IgD-negative memory B cell (primary cell): ENCODE results near the gene SLC12A9. TPM values are rescaled to one million over a fixed set of nuclear protein-coding genes. Genes with fewer than 3 reads are reported as not detected.
"Not testable (repeated sequence)": the region's sequence is repeated elsewhere in the genome, so short reads cannot be mapped to it uniquely, and the experiment has no call there.

Experiments
- H3K27ac Mint-ChIP-seq, 3 donors: one replicate each; pipeline ENCODE4 v1.8.0; 2020 to 2022; ENCODE audit warnings: mild to moderate bottlenecking in 3 of 3, mixed read lengths in 3 of 3, moderate library complexity in 1 of 3
- H3K27me3 Mint-ChIP-seq: one replicate; pipeline ENCODE4 v1.8.0; 2021; ENCODE audit warnings: mixed read lengths
- H3K36me3 Mint-ChIP-seq: one replicate; pipeline ENCODE4 v1.8.0; 2020; ENCODE audit warnings: mild to moderate bottlenecking, mixed read lengths
- H3K4me1 Mint-ChIP-seq, 3 donors: one replicate each; pipeline ENCODE4 v1.8.0; 2020 to 2022; ENCODE audit warnings: mixed read lengths in 3 of 3, mild to moderate bottlenecking in 1 of 3
- H3K4me3 Mint-ChIP-seq, 4 donors: one replicate each; pipeline ENCODE4 v1.8.0; 2020 to 2022; ENCODE audit warnings: mild to moderate bottlenecking in 4 of 4, mixed read lengths in 4 of 4, moderate library complexity in 3 of 4
- H3K9me3 Mint-ChIP-seq, 3 donors: one replicate each; pipeline ENCODE4 v1.8.0; 2020 to 2021; ENCODE audit warnings: mixed read lengths in 3 of 3, mild to moderate bottlenecking in 1 of 3
- polyA plus RNA-seq: library from polyadenylated mRNA; unstranded; fragments of 300-500 nt; fragmentation: Illumina TruSeq; gene quantifications from one replicate; pipeline ENCODE4 v1.2.3, GENCODE V29; 2021

SLC12A9 gene
- polyA plus RNA-seq, 1 donor from 2014 or later: 11.4 TPM

- Mint-ChIP-seq H3K36me3 (no peaks in the 10 kb centered on the region), H3K4me3 (peak overlapping the region; percentile 1 to 79 (median 59)), H3K9me3 (peaks cover 0 to 1% (median 0%) of the 10 kb centered on the region in 3 donors), H3K27me3 (peaks cover 3% of the 10 kb centered on the region), H3K4me1 (peaks cover 3 to 8% (median 4%) of the 10 kb centered on the region in 3 donors), H3K27ac (no peak overlapping the region)
Observed at GRCh38 chr7:100835903-100836811, 16.4 kb upstream of the SLC12A9 start.

- Mint-ChIP-seq H3K4me1 (peaks cover 3 to 8% (median 4%) of the 10 kb centered on the region in 3 donors), H3K27ac (no peak overlapping the region), H3K27me3 (peaks cover 1% of the 10 kb centered on the region), H3K9me3 (peaks cover 0 to 1% (median 0%) of the 10 kb centered on the region in 3 donors), H3K36me3 (no peaks in the 10 kb centered on the region), H3K4me3 (peak overlapping the region; percentile 83 to 97 (median 90))
Observed at GRCh38 chr7:100836812-100837098, 15.8 kb upstream of the SLC12A9 start.

- no peaks in the 10 kb centered on the region for H3K27me3 Mint-ChIP-seq
- peaks cover 3 to 8% (median 4%) of the 10 kb centered on the region in 3 donors for H3K4me1 Mint-ChIP-seq
- H3K9me3 Mint-ChIP-seq: peaks cover 0 to 1% (median 0%) of the 10 kb centered on the region in 3 donors
- H3K4me3 Mint-ChIP-seq: peak overlapping the region; percentile 83 to 97 (median 90)
- no peaks in the 10 kb centered on the region for H3K36me3 Mint-ChIP-seq
- peak overlapping the region; percentile 62 to 92 (median 86) for H3K27ac Mint-ChIP-seq
Observed at GRCh38 chr7:100837099-100837836, 15.2 kb upstream of the SLC12A9 start.

- H3K36me3 Mint-ChIP-seq: no peaks in the 10 kb centered on the region
- peak overlapping the region in 2 of 4 donors; percentile 25 to 45 for H3K4me3 Mint-ChIP-seq
- H3K4me1 Mint-ChIP-seq: peaks cover 3 to 8% (median 4%) of the 10 kb centered on the region in 3 donors
- H3K27ac Mint-ChIP-seq: no peak overlapping the region
- H3K9me3 Mint-ChIP-seq: peaks cover 0 to 1% (median 0%) of the 10 kb centered on the region in 3 donors
- no peaks in the 10 kb centered on the region for H3K27me3 Mint-ChIP-seq
Observed at GRCh38 chr7:100839361-100839760, 13.2 kb upstream of the SLC12A9 start.

GRCh38 chr7:100840470-100841100 lies 11.9 kb upstream of the SLC12A9 start:
- peaks cover 3 to 8% (median 4%) of the 10 kb centered on the region in 3 donors for H3K4me1 Mint-ChIP-seq
- H3K4me3 Mint-ChIP-seq: peak overlapping the region in 1 of 4 donors; percentile 2
- no peaks in the 10 kb centered on the region for H3K36me3 Mint-ChIP-seq
- no peaks in the 10 kb centered on the region for H3K27me3 Mint-ChIP-seq
- H3K9me3 Mint-ChIP-seq: peaks cover 0 to 1% (median 0%) of the 10 kb centered on the region in 3 donors
- H3K27ac Mint-ChIP-seq: peak overlapping the region in 1 of 3 donors; percentile 32

GRCh38 chr7:100847360-100847759 lies 5.2 kb upstream of the SLC12A9 start:
- H3K4me1 Mint-ChIP-seq: peaks cover 3 to 5% (median 4%) of the 10 kb centered on the region in 3 donors
- H3K9me3 Mint-ChIP-seq: no peaks in the 10 kb centered on the region
- H3K36me3 Mint-ChIP-seq: peaks cover 1% of the 10 kb centered on the region
- H3K27ac Mint-ChIP-seq: peak overlapping the region in 1 of 3 donors; percentile 33
- H3K4me3 Mint-ChIP-seq: peak overlapping the region in 1 of 4 donors; percentile 22
- no peaks in the 10 kb centered on the region for H3K27me3 Mint-ChIP-seq

- H3K4me3 Mint-ChIP-seq: peak overlapping the region in 2 of 4 donors; percentile 85 to 96
- peak overlapping the region in 1 of 3 donors; percentile 59 for H3K27ac Mint-ChIP-seq
- H3K27me3 Mint-ChIP-seq: no peaks in the 10 kb centered on the region
- H3K36me3 Mint-ChIP-seq: no peaks in the 10 kb centered on the region
- H3K9me3 Mint-ChIP-seq: no peaks in the 10 kb centered on the region
- H3K4me1 Mint-ChIP-seq: peaks cover 4 to 10% (median 7%) of the 10 kb centered on the region in 3 donors
Observed at GRCh38 chr7:100854146-100854895, 1.8 kb downstream of the SLC12A9 start.

- H3K27ac Mint-ChIP-seq, H3K4me3 Mint-ChIP-seq, H3K36me3 Mint-ChIP-seq, H3K9me3 Mint-ChIP-seq, H3K27me3 Mint-ChIP-seq: not testable (repeated sequence)
- peaks cover 4 to 10% (median 10%) of the 10 kb centered on the region in 3 donors for H3K4me1 Mint-ChIP-seq
Observed at GRCh38 chr7:100854899-100855298, 2.4 kb downstream of the SLC12A9 start.

- Mint-ChIP-seq H3K4me3 (peak overlapping the region in 1 of 4 donors; percentile 33), H3K36me3 (no peaks in the 10 kb centered on the region), H3K4me1 (peaks cover 4 to 11% (median 10%) of the 10 kb centered on the region in 3 donors), H3K9me3 (no peaks in the 10 kb centered on the region), H3K27me3 (no peaks in the 10 kb centered on the region), H3K27ac (peak overlapping the region in 1 of 3 donors; percentile 93)
Observed at GRCh38 chr7:100855515-100855914, 3.0 kb downstream of the SLC12A9 start.

- no peaks in the 10 kb centered on the region for H3K9me3 Mint-ChIP-seq
- peaks cover 4 to 9% (median 6%) of the 10 kb centered on the region in 3 donors for H3K4me1 Mint-ChIP-seq
- H3K4me3 Mint-ChIP-seq: peak overlapping the region in 1 of 4 donors; percentile 40
- H3K27ac Mint-ChIP-seq: no peak overlapping the region
- H3K27me3 Mint-ChIP-seq: no peaks in the 10 kb centered on the region
- no peaks in the 10 kb centered on the region for H3K36me3 Mint-ChIP-seq
Observed at GRCh38 chr7:100856871-100857282, 4.4 kb downstream of the SLC12A9 start.

- H3K9me3 Mint-ChIP-seq: no peaks in the 10 kb centered on the region
- no peaks in the 10 kb centered on the region for H3K36me3 Mint-ChIP-seq
- peak overlapping the region in 1 of 3 donors; percentile 58 for H3K27ac Mint-ChIP-seq
- H3K4me1 Mint-ChIP-seq: peaks cover 2 to 5% (median 4%) of the 10 kb centered on the region in 3 donors
- H3K27me3 Mint-ChIP-seq: no peaks in the 10 kb centered on the region
- H3K4me3 Mint-ChIP-seq: peak overlapping the region in 1 of 4 donors; percentile 33
Observed at GRCh38 chr7:100859856-100860255, 7.3 kb downstream of the SLC12A9 start.

- Mint-ChIP-seq H3K27me3 (no peaks in the 10 kb centered on the region), H3K4me3 (no peak overlapping the region)
Observed at GRCh38 chr7:100860702-100861615, 8.4 kb downstream of the SLC12A9 start.

GRCh38 chr7:100861616-100861985 lies 9.1 kb downstream of the SLC12A9 start:
- no peaks in the 10 kb centered on the region for H3K36me3 Mint-ChIP-seq
- peaks cover 0 to 4% (median 0%) of the 10 kb centered on the region in 3 donors for H3K4me1 Mint-ChIP-seq

More at GRCh38 chr7:100860702-100861615, 8.4 kb downstream of the SLC12A9 start:
- Mint-ChIP-seq H3K4me1 (peaks cover 0 to 4% (median 0%) of the 10 kb centered on the region in 3 donors), H3K27ac (no peak overlapping the region), H3K36me3 (no peaks in the 10 kb centered on the region), H3K9me3 (no peaks in the 10 kb centered on the region)

More at GRCh38 chr7:100861616-100861985, 9.1 kb downstream of the SLC12A9 start:
- Mint-ChIP-seq H3K9me3 (no peaks in the 10 kb centered on the region), H3K27ac (no peak overlapping the region), H3K4me3 (no peak overlapping the region), H3K27me3 (no peaks in the 10 kb centered on the region)
